ENCODE data around the gene TCIRG1. TPM values are rescaled to one million over a fixed set of nuclear protein-coding genes. Genes with fewer than 3 reads are reported as not detected.

TCIRG1 gene
- polyA plus RNA-seq, 2 of the 4 experiments (the other 2 are of a cell fraction) = 36.3 to 120 TPM

DNA sequence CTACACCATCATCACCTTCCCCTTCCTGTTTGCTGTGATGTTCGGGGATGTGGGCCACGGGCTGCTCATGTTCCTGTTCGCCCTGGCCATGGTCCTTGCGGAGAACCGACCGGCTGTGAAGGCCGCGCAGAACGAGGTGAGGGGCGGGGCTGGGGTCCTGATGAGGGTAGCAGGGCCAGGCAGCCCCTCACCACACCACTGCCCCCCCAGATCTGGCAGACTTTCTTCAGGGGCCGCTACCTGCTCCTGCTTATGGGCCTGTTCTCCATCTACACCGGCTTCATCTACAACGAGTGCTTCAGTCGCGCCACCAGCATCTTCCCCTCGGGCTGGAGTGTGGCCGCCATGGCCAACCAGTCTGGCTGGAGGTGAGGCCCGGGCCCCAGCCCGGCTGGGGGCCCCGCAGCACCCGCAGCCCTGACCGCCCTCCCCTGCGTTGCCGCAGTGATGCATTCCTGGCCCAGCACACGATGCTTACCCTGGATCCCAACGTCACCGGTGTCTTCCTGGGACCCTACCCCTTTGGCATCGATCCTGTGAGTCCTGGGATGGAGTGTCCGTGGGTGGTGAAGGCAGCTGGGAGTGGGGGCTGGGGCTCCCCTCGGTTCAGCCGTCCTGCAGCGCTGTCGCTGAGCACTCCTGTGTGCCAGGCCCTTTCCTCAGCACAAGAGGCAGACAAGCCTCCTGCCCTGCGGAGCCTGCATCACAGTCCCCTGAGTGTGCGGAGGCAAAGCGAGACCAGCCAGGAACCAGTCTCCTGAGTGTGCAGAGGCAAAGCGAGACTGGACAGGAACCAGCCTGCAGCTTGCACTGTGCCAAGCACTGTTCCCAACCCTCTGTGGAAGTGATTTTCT is 8.8 kb downstream of the TCIRG1 start:
- Histone ChIP-seq H3K4me1 (peaks cover 14% of the 10 kb centered on the region), H3K4me3 (no peak overlapping the region), H3K27ac (no peak overlapping the region), H3K4me2 (no peak overlapping the region), H3K9me3 (no peaks in the 10 kb centered on the region)
- DNase-seq (ENCODE audit: low read depth in 1 of 2, low spot score in 1 of 2) (no peak), FAIRE-seq (no peak), ATAC-seq (no peak)
- CTCF ChIA-PET = no interaction called here
- POLR2A ChIA-PET = no interaction called here
- WGBS (ENCODE audit: missing lambda C conversion rate) = 94% methylated on average over 37 of the region's 37 CpGs
- TF ChIP-seq TFCP2L1 (CRISPR knock-in tag; IDR thresholded peaks at IDR 0.05) (no peak), HOXB13 (CRISPR knock-in tag; IDR thresholded peaks at IDR 0.05; ENCODE audit: low read depth) (no peak), FOSB (CRISPR knock-in tag; IDR thresholded peaks at IDR 0.05) (no peak), BCL3 (IDR thresholded peaks at IDR 0.05) (no peak), MAZ (IDR thresholded peaks at IDR 0.05; ENCODE audit: borderline replicate concordance, low read depth, low read length) (no peak), MYC (IDR thresholded peaks at IDR 0.05; ENCODE audit: borderline replicate concordance, low read length) (no peak)

GRCh38 chr11:68048681-68049508 is 10.1 kb downstream of the TCIRG1 start:
- Histone ChIP-seq H3K9me3 (no peaks in the 10 kb centered on the region), H3K4me2 (no peak overlapping the region), H3K4me1 (peaks cover 3% of the 10 kb centered on the region; the same call in 1 of the 3 replicates), H3K27ac (no peak overlapping the region), H3K4me3 (no peak overlapping the region)
- no peak for ATAC-seq
- DNase-seq (ENCODE audit: low read depth in 1 of 2, low spot score in 1 of 2) = no peak
- no peak for FAIRE-seq
- ChIA-PET POLR2A (no interaction called here), CTCF (no interaction called here)
- no peak for TF ChIP-seq HOXA7 (CRISPR knock-in tag; IDR thresholded peaks at IDR 0.05)
- TF ChIP-seq ATOH8 (CRISPR knock-in tag; IDR thresholded peaks at IDR 0.05; ENCODE audit: low read depth) = no peak
- no peak for TF ChIP-seq RFX5 (IDR thresholded peaks at IDR 0.05)
- no peak for TF ChIP-seq HOXB5 (CRISPR knock-in tag; IDR thresholded peaks at IDR 0.05)
- TF ChIP-seq KDM5A (IDR thresholded peaks at IDR 0.05) = no peak
- TF ChIP-seq ZFP36 (IDR thresholded peaks at IDR 0.05; ENCODE audit: borderline replicate concordance, partially characterized antibody) = no peak
- TF ChIP-seq RARB (CRISPR knock-in tag; IDR thresholded peaks at IDR 0.05) = no peak
- TF ChIP-seq RCOR1 (IDR thresholded peaks at IDR 0.05; ENCODE audit: low read depth, low read length) = no peak
- no peak for TF ChIP-seq MYC (IDR thresholded peaks at IDR 0.05; ENCODE audit: borderline replicate concordance, low read length)
- TF ChIP-seq, protein P1, sequence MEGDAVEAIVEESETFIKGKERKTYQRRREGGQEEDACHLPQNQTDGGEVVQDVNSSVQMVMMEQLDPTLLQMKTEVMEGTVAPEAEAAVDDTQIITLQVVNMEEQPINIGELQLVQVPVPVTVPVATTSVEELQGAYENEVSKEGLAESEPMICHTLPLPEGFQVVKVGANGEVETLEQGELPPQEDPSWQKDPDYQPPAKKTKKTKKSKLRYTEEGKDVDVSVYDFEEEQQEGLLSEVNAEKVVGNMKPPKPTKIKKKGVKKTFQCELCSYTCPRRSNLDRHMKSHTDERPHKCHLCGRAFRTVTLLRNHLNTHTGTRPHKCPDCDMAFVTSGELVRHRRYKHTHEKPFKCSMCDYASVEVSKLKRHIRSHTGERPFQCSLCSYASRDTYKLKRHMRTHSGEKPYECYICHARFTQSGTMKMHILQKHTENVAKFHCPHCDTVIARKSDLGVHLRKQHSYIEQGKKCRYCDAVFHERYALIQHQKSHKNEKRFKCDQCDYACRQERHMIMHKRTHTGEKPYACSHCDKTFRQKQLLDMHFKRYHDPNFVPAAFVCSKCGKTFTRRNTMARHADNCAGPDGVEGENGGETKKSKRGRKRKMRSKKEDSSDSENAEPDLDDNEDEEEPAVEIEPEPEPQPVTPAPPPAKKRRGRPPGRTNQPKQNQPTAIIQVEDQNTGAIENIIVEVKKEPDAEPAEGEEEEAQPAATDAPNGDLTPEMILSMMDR (IDR thresholded peaks at IDR 0.05) = no peak
- TF ChIP-seq ZNF302 (CRISPR knock-in tag; IDR thresholded peaks at IDR 0.05) = no peak
- no peak for TF ChIP-seq SREBF2 (IDR thresholded peaks at IDR 0.05)
- TF ChIP-seq RNF2 (IDR thresholded peaks at IDR 0.05; ENCODE audit: borderline replicate concordance, low read depth) = no peak
- no peak for TF ChIP-seq NFE2L2 (conservative IDR thresholded peaks at IDR 0.05; ENCODE audit: low read length)
- TF ChIP-seq, protein P2, sequence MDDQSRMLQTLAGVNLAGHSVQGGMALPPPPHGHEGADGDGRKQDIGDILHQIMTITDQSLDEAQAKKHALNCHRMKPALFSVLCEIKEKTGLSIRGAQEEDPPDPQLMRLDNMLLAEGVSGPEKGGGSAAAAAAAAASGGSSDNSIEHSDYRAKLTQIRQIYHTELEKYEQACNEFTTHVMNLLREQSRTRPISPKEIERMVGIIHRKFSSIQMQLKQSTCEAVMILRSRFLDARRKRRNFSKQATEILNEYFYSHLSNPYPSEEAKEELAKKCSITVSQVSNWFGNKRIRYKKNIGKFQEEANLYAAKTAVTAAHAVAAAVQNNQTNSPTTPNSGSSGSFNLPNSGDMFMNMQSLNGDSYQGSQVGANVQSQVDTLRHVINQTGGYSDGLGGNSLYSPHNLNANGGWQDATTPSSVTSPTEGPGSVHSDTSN (IDR thresholded peaks at IDR 0.05) = no peak
- 95% methylated on average over 26 of the region's 35 CpGs for WGBS (ENCODE audit: missing lambda C conversion rate)

All from A549 (cell line).